Hematopoietic multipotent progenitor cell (in vitro differentiated cells): Measurements from ENCODE around the gene KLF9. TPM values are rescaled to one million over a fixed set of nuclear protein-coding genes. Genes with fewer than 3 reads are reported as not detected.
A peak's percentile ranks its signal among the peaks of the same experiment; 100 is the strongest.

Experiments
- DNase-seq, 3 donors: peaks; one replicate each; pipeline ENCODE4 v3.0.0-alpha.2; 2011 to 2015; ENCODE audit warnings: low read depth in 2 of 3, low spot score in 2 of 3
- total RNA-seq: library from RNA; depleted of rRNA; stranded (reverse); fragments of >200 nt; gene quantifications from one replicate; pipeline ENCODE4 v1.2.3, GENCODE V29; 2012

KLF9 gene
- total RNA-seq, 1 donor = 44.4 TPM

GRCh38 chr9:70367305-70367930, 47.0 kb downstream of the KLF9 start:
- DNase-seq = no peak

- DNase-seq = no peak
These were observed 50.7 kb downstream of the KLF9 start for GRCh38 chr9:70363760-70364159.

DNA sequence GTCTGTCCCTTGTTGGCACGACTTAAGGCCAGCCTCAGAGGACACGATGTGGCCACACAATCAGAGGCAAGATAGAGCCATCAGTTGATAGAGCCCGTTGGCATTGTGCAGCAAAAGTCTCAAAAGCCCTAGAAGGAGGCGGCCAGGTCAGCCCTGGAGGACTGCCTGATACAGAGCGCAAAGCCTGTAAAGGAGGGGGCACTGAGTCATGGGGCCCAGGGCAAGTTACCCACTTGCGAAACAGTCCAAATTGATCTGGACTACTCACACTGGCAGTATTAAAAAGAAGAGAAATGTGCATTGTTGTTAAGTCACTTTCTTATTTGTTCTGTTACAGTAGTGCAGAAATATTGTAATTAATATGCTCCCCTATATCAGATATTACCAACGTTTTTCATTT, 51.5 kb downstream of the KLF9 start:
- DNase-seq = no peak

- DNase-seq = no peak
These were observed 58.7 kb downstream of the KLF9 start for GRCh38 chr9:70355801-70356200.

GRCh38 chr9:70352802-70353201, 61.7 kb downstream of the KLF9 start:
- peak in 2 of 3 donors; percentile 8 to 30 for DNase-seq

- DNase-seq = no peak
These were observed 62.1 kb downstream of the KLF9 start for GRCh38 chr9:70352356-70352755.

- DNase-seq = no peak
These were observed 67.4 kb downstream of the KLF9 start for GRCh38 chr9:70347046-70347445.

DNA sequence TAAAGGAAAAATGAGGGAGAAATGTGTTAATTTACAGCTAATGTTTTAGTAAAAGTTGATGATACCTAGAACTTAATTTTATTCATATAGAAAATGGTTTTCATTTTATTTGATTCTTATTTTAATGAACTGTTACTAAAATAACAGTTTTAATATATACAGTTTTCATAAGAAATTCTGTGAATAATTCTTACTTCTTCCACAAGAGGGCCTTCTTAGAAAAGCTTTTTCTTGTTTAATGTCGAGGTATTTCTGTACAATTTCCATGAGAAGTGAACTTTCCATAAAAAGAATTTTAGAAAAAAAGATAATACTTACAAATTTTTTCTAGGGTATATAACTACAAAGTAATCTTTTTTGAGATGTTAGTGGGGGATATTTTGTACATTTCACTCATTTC, 73.9 kb downstream of the KLF9 start:
- peak in 2 of 3 donors; percentile 16 to 58 for DNase-seq

Other genes starting within 250 kb of the KLF9 start
- 7.8 TPM for gene SMC5, start 155.7 kb downstream of the KLF9 start, total RNA-seq